WTC11 (cell line): Measurements from ENCODE around the gene FERMT3. TPM values are rescaled to one million over a fixed set of nuclear protein-coding genes. Genes with fewer than 3 reads are reported as not detected.

ENCODE experiments used
- ARID4B ChIP-seq: sonication (generic); formaldehyde crosslinking; IDR thresholded peaks from 2 replicates; pipeline ENCODE4 v1.8.0; 2023; ENCODE audit warnings: missing genetic modification reagents, mild to moderate bottlenecking, borderline replicate concordance
- CREM ChIP-seq: sonication (generic); formaldehyde crosslinking; IDR thresholded peaks from 2 replicates; pipeline ENCODE4 v1.8.1; 2022; ENCODE audit warnings: mild to moderate bottlenecking, missing genetic modification reagents, moderate library complexity
- ESRRA ChIP-seq: sonication (generic); formaldehyde crosslinking; IDR thresholded peaks from 2 replicates; pipeline ENCODE4 v1.8.1; 2022; ENCODE audit warnings: mild to moderate bottlenecking, missing genetic modification reagents, borderline replicate concordance
- ETV6 ChIP-seq: sonication (generic); formaldehyde crosslinking; IDR thresholded peaks from 2 replicates; pipeline ENCODE4 v1.8.1; 2022; ENCODE audit warnings: mild to moderate bottlenecking, missing genetic modification reagents
- IRF1 ChIP-seq: sonication (generic); formaldehyde crosslinking; IDR thresholded peaks from 2 replicates; pipeline ENCODE4 v1.8.0; 2023; ENCODE audit warnings: missing genetic modification reagents
- JUN ChIP-seq: sonication (generic); formaldehyde crosslinking; IDR thresholded peaks from 2 replicates; pipeline ENCODE4 v1.8.0; 2023; ENCODE audit warnings: mild to moderate bottlenecking, missing genetic modification reagents
- NR3C1 ChIP-seq: sonication (generic); formaldehyde crosslinking; conservative IDR thresholded peaks from 2 replicates; pipeline ENCODE4 v1.8.1; 2023; ENCODE audit warnings: low read depth, mild to moderate bottlenecking, missing genetic modification reagents
- USF2 ChIP-seq: sonication (generic); formaldehyde crosslinking; IDR thresholded peaks from 2 replicates; pipeline ENCODE4 v1.8.1; 2023; ENCODE audit warnings: mild to moderate bottlenecking, missing genetic modification reagents, moderate library complexity
- ZNF317 ChIP-seq: sonication (generic); formaldehyde crosslinking; IDR thresholded peaks from 2 replicates; pipeline ENCODE4 v1.8.1; 2023; ENCODE audit warnings: low read depth, mild to moderate bottlenecking, moderate library complexity, missing genetic modification reagents, borderline replicate concordance
- ZNF532 ChIP-seq: fragments of 250-450 bp; sonication (Bioruptor Pico); IDR thresholded peaks from 2 replicates; pipeline ENCODE4 v1.9.0; 2021; ENCODE audit warnings: mild to moderate bottlenecking, borderline replicate concordance
- total RNA-seq: library from RNA; stranded (reverse); gene quantifications from 3 replicates; pipeline ENCODE4 v1.2.3, GENCODE V29; 2021
- TF ChIP-seq, protein P1 (sequence below): sonication (generic); formaldehyde crosslinking; IDR thresholded peaks from 2 replicates; pipeline ENCODE4 v1.8.0; 2022; ENCODE audit warnings: mild to moderate bottlenecking, missing genetic modification reagents
- TF ChIP-seq, protein P2 (sequence below): sonication (generic); formaldehyde crosslinking; IDR thresholded peaks from 2 replicates; pipeline ENCODE4 v1.8.1; 2023; ENCODE audit warnings: mild to moderate bottlenecking, missing genetic modification reagents
- TF ChIP-seq, protein P3 (sequence below): sonication (generic); formaldehyde crosslinking; IDR thresholded peaks from 2 replicates; pipeline ENCODE4 v1.8.0; 2022; ENCODE audit warnings: mild to moderate bottlenecking, missing genetic modification reagents

Gene FERMT3
- total RNA-seq, 1 experiment from 2014 or later = 3.8 TPM

- TF ChIP-seq, protein P1, sequence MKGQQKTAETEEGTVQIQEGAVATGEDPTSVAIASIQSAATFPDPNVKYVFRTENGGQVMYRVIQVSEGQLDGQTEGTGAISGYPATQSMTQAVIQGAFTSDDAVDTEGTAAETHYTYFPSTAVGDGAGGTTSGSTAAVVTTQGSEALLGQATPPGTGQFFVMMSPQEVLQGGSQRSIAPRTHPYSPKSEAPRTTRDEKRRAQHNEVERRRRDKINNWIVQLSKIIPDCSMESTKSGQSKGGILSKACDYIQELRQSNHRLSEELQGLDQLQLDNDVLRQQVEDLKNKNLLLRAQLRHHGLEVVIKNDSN (CRISPR knock-in tag) = no peak; the same call in 1 of the 2 replicates
- TF ChIP-seq ZNF317 (CRISPR knock-in tag) (no peak), IRF1 (CRISPR knock-in tag) (peak; percentile 35; the same call in 1 of the 2 replicates), JUN (no peak), CREM (0 out of 2 replicates have a peak, but pooled peaks have one; percentile 20), ARID4B (peak; percentile 77; the same call in 1 of the 2 replicates), ESRRA (CRISPR knock-in tag) (no peak), ZNF532 (CRISPR knock-in tag) (no peak), USF2 (CRISPR knock-in tag) (0 out of 2 replicates have a peak, but pooled peaks have one; percentile 20), NR3C1 (no peak), ETV6 (CRISPR knock-in tag) (no peak; the same call in none of the 2 replicates)
- TF ChIP-seq, protein P2, sequence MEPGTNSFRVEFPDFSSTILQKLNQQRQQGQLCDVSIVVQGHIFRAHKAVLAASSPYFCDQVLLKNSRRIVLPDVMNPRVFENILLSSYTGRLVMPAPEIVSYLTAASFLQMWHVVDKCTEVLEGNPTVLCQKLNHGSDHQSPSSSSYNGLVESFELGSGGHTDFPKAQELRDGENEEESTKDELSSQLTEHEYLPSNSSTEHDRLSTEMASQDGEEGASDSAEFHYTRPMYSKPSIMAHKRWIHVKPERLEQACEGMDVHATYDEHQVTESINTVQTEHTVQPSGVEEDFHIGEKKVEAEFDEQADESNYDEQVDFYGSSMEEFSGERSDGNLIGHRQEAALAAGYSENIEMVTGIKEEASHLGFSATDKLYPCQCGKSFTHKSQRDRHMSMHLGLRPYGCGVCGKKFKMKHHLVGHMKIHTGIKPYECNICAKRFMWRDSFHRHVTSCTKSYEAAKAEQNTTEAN (CRISPR knock-in tag) = no peak; the same call in 1 of the 2 replicates
- TF ChIP-seq, protein P3, sequence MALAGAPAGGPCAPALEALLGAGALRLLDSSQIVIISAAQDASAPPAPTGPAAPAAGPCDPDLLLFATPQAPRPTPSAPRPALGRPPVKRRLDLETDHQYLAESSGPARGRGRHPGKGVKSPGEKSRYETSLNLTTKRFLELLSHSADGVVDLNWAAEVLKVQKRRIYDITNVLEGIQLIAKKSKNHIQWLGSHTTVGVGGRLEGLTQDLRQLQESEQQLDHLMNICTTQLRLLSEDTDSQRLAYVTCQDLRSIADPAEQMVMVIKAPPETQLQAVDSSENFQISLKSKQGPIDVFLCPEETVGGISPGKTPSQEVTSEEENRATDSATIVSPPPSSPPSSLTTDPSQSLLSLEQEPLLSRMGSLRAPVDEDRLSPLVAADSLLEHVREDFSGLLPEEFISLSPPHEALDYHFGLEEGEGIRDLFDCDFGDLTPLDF (CRISPR knock-in tag) = no peak
Observed at GRCh38 chr11:64246871-64247728, 40.6 kb downstream of the FERMT3 start, which contains the start of gene PPP1R14B (continued).
